HepG2 (cell line): ENCODE results near the gene GPT2. TPM values are rescaled to one million over a fixed set of nuclear protein-coding genes. Genes with fewer than 3 reads are reported as not detected.
A peak's percentile ranks its signal among the peaks of the same experiment; 100 is the strongest.

Experiments
- AHR ChIP-seq: IDR thresholded peaks from 2 replicates; pipeline ENCODE4 v1.6.1; 2018; ENCODE audit warnings: missing genetic modification reagents, missing compliant biosample characterization
- BRD4 ChIP-seq: sonication (generic); formaldehyde crosslinking; IDR thresholded peaks from 2 replicates; pipeline ENCODE4 v1.4.0; 2020; ENCODE audit warnings: missing genetic modification reagents
- E2F5 ChIP-seq: sonication (generic); formaldehyde crosslinking; conservative IDR thresholded peaks from 2 replicates; pipeline ENCODE4 v1.4.0; 2020; ENCODE audit warnings: missing genetic modification reagents
- FLYWCH1 ChIP-seq: sonication (generic); formaldehyde crosslinking; IDR thresholded peaks from 2 replicates; pipeline ENCODE4 v1.8.1; 2023; ENCODE audit warnings: mild to moderate bottlenecking, missing genetic modification reagents
- HBP1 ChIP-seq: IDR thresholded peaks from 2 replicates; pipeline ENCODE4 v1.6.1; 2016; ENCODE audit warnings: low read depth, control low read depth
- MXD4 ChIP-seq: IDR thresholded peaks from 2 replicates; pipeline ENCODE4 v1.6.1; 2016; ENCODE audit warnings: mild to moderate bottlenecking, missing biosample characterization, missing genetic modification reagents
- SIX1 ChIP-seq: sonication (generic); formaldehyde crosslinking; IDR thresholded peaks from 2 replicates; pipeline ENCODE4 v1.4.0; 2020; ENCODE audit warnings: missing genetic modification reagents, borderline replicate concordance
- TFE3 ChIP-seq: IDR thresholded peaks from 2 replicates; pipeline ENCODE4 v1.6.1; 2016
- THYN1 ChIP-seq: sonication (generic); formaldehyde crosslinking; IDR thresholded peaks from 2 replicates; pipeline ENCODE4 v1.8.1; 2023; ENCODE audit warnings: low read depth, mild to moderate bottlenecking, moderate library complexity, missing genetic modification reagents, borderline replicate concordance
- ZNF496 ChIP-seq: sonication (generic); formaldehyde crosslinking; IDR thresholded peaks from 2 replicates; pipeline ENCODE4 v1.8.1; 2023; ENCODE audit warnings: mild to moderate bottlenecking, moderate library complexity, missing genetic modification reagents; ENCODE audit not compliant: insufficient replicate concordance
- ZXDC ChIP-seq: sonication (generic); formaldehyde crosslinking; IDR thresholded peaks from 2 replicates; pipeline ENCODE4 v1.5.0; 2020; ENCODE audit warnings: mild to moderate bottlenecking, missing genetic modification reagents
- polyA plus RNA-seq, 8 experiments: library from polyadenylated mRNA; depleted of rRNA in 3 of 8; stranded (reverse) in 7 of 8; unstranded in 1 of 8; fragments of >200 nt; fragmentation: Illumina TruSeq in 4 of 8; extraction: Trizol in 4 of 8; gene quantifications; 2 replicates each; pipeline versions ENCODE4 v1.2.1 to v1.2.3, GENCODE V29; 2011 to 2016; ENCODE audit warnings: low read depth in 4 of 8, missing spikeins in 1 of 8, mixed read lengths in 1 of 8; ENCODE audit not compliant: insufficient read depth in 1 of 8
- total RNA-seq, 5 experiments: library from RNA; depleted of rRNA; stranded (reverse); fragments of >200 nt; fragmentation: Illumina TruSeq; extraction: Trizol; gene quantifications; 2 replicates each; pipeline ENCODE4 v1.2.3, GENCODE V29; 2016; ENCODE audit warnings: low read depth in 1 of 5
- TF ChIP-seq, protein P1 (sequence below): sonication (generic); formaldehyde crosslinking; IDR thresholded peaks from 2 replicates; pipeline ENCODE4 v1.4.0; 2020; ENCODE audit warnings: missing genetic modification reagents
- TF ChIP-seq, protein P2 (sequence below): sonication (generic); formaldehyde crosslinking; IDR thresholded peaks from 2 replicates; pipeline ENCODE4 v1.5.1; 2020; ENCODE audit warnings: mild to moderate bottlenecking, moderate library complexity, missing genetic modification reagents

Gene GPT2
- total and polyA plus RNA-seq, 2 of the 13 experiments (the other 11 are each of a cell fraction or from before 2014, with no cell fraction given): 138 to 267 TPM

DNA sequence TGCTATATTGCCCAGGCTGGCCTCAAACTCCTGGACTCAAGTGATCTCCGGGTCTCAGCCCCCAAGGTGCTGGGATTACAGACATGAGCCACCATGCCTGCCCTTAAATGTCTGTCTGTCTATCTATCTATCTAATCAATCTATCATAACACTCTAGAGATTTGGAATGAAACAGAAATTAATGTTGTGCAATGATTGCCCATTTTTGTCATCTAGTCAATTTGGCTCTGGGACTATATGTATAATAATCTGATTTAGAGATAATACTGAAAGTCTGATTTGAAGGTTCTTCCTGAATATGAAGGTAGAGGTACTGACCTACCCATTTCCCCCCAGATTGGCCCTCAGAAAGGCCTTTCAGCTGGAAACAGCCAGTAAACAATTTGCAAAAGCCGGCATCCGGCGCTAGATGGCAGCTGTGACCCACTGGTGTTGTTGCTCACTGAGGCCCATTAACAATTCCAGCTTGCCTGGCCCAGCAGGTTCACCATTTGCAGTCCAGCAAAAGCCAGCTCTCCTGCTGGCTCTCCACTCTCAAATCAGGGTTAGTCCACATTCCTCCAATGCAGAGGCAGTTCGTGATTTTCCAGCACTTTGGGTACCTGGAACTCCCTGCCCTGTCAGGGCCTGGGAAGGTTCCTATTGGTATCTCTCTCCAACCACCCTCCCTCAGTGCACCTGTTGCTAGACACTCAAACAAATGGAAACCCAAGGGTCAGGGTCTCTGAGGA lies 30.3 kb upstream of the GPT2 start (continued):
- no peak for TF ChIP-seq ZXDC
- no peak for TF ChIP-seq FLYWCH1 (CRISPR knock-in tag)
- TF ChIP-seq THYN1 (CRISPR knock-in tag): no peak
- TF ChIP-seq ZNF496 (CRISPR knock-in tag): no peak
- peak; percentile 21 for TF ChIP-seq MXD4
- no peak for TF ChIP-seq TFE3 (CRISPR knock-in tag)
- no peak for TF ChIP-seq AHR (CRISPR knock-in tag)
- peak; percentile 61; the same call in 1 of the 2 replicates for TF ChIP-seq HBP1 (CRISPR knock-in tag)
- TF ChIP-seq, protein P1, sequence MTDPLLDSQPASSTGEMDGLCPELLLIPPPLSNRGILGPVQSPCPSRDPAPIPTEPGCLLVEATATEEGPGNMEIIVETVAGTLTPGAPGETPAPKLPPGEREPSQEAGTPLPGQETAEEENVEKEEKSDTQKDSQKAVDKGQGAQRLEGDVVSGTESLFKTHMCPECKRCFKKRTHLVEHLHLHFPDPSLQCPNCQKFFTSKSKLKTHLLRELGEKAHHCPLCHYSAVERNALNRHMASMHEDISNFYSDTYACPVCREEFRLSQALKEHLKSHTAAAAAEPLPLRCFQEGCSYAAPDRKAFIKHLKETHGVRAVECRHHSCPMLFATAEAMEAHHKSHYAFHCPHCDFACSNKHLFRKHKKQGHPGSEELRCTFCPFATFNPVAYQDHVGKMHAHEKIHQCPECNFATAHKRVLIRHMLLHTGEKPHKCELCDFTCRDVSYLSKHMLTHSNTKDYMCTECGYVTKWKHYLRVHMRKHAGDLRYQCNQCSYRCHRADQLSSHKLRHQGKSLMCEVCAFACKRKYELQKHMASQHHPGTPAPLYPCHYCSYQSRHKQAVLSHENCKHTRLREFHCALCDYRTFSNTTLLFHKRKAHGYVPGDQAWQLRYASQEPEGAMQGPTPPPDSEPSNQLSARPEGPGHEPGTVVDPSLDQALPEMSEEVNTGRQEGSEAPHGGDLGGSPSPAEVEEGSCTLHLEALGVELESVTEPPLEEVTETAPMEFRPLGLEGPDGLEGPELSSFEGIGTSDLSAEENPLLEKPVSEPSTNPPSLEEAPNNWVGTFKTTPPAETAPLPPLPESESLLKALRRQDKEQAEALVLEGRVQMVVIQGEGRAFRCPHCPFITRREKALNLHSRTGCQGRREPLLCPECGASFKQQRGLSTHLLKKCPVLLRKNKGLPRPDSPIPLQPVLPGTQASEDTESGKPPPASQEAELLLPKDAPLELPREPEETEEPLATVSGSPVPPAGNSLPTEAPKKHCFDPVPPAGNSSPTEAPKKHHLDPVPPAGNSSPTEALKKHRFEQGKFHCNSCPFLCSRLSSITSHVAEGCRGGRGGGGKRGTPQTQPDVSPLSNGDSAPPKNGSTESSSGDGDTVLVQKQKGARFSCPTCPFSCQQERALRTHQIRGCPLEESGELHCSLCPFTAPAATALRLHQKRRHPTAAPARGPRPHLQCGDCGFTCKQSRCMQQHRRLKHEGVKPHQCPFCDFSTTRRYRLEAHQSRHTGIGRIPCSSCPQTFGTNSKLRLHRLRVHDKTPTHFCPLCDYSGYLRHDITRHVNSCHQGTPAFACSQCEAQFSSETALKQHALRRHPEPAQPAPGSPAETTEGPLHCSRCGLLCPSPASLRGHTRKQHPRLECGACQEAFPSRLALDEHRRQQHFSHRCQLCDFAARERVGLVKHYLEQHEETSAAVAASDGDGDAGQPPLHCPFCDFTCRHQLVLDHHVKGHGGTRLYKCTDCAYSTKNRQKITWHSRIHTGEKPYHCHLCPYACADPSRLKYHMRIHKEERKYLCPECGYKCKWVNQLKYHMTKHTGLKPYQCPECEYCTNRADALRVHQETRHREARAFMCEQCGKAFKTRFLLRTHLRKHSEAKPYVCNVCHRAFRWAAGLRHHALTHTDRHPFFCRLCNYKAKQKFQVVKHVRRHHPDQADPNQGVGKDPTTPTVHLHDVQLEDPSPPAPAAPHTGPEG (CRISPR knock-in tag): 0 out of 2 replicates have a peak, but pooled peaks have one; percentile 19
- TF ChIP-seq BRD4 (CRISPR knock-in tag): no peak
- TF ChIP-seq, protein P2, sequence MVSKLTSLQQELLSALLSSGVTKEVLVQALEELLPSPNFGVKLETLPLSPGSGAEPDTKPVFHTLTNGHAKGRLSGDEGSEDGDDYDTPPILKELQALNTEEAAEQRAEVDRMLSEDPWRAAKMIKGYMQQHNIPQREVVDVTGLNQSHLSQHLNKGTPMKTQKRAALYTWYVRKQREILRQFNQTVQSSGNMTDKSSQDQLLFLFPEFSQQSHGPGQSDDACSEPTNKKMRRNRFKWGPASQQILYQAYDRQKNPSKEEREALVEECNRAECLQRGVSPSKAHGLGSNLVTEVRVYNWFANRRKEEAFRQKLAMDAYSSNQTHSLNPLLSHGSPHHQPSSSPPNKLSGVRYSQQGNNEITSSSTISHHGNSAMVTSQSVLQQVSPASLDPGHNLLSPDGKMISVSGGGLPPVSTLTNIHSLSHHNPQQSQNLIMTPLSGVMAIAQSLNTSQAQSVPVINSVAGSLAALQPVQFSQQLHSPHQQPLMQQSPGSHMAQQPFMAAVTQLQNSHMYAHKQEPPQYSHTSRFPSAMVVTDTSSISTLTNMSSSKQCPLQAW (CRISPR knock-in tag): peak; percentile 23; the same call in 1 of the 2 replicates
- TF ChIP-seq E2F5 (CRISPR knock-in tag): no peak
- no peak for TF ChIP-seq SIX1 (CRISPR knock-in tag)
